H1 (cell line): ENCODE results near the gene LMTK3. TPM values are rescaled to one million over a fixed set of nuclear protein-coding genes. Genes with fewer than 3 reads are reported as not detected.

Experiments
- CTCF ChIA-PET: fragments of 300-600 bp; sonication (Branson Sonifier 250); formaldehyde crosslinking; loops from one replicate; lab custom pipeline; 2021; ENCODE audit not compliant: partially characterized antibody; lab: Charles Lee
- POLR2A ChIA-PET: fragments of 300-600 bp; sonication (Branson Sonifier 250); formaldehyde crosslinking; loops from one replicate; lab custom pipeline; 2021; ENCODE audit warnings: inconsistent platforms; ENCODE audit not compliant: partially characterized antibody; lab: Charles Lee
- DNase-seq, 2 experiments: peaks; one replicate each; pipeline versions ENCODE4 v3.0.0 to v3.0.0-alpha.2; 2010 to 2022; ENCODE audit warnings: low spot score in 2 of 2, low read depth in 1 of 2, mixed read lengths in 1 of 2
- FAIRE-seq: peaks from 2 replicates; lab custom pipeline; 2011; peaks lifted over from hg19 to GRCh38; lab: Jason Lieb, UNC
- H2AFZ ChIP-seq: 2 replicates; pipeline ENCODE4 v1.8.1; 2012; ENCODE audit warnings: low read length, inconsistent platforms
- H2AK5ac ChIP-seq: 2 replicates; pipeline ENCODE4 v1.6.1; 2013; ENCODE audit warnings: low read depth, low read length
- H2BK120ac ChIP-seq: replicated peaks from 2 replicates; pipeline ENCODE3; 2013; ENCODE audit warnings: low read depth, low read length, inconsistent platforms
- H2BK12ac ChIP-seq: 2 replicates; pipeline ENCODE4 v1.6.1; 2013; ENCODE audit warnings: low read depth, low read length
- H2BK15ac ChIP-seq: 2 replicates; pipeline ENCODE4 v1.6.1; 2013; ENCODE audit warnings: low read length
- H2BK20ac ChIP-seq: 2 replicates; pipeline ENCODE4 v1.6.1; 2013; ENCODE audit warnings: low read length
- H2BK5ac ChIP-seq: 2 replicates; pipeline ENCODE4 v1.6.1; 2013; ENCODE audit warnings: low read depth, low read length
- H3K14ac ChIP-seq: 2 replicates; pipeline ENCODE4 v1.6.1; 2013; ENCODE audit warnings: inconsistent platforms; ENCODE audit not compliant: insufficient read length
- H3K18ac ChIP-seq: 2 replicates; pipeline ENCODE4 v1.6.1; 2013; ENCODE audit warnings: low read length; ENCODE audit errors: extremely low read depth
- H3K23ac ChIP-seq: 2 replicates; pipeline ENCODE4 v1.6.1; 2013; ENCODE audit warnings: inconsistent platforms; ENCODE audit not compliant: insufficient read length
- H3K23me2 ChIP-seq: 2 replicates; pipeline ENCODE4 v1.6.1; 2013; ENCODE audit warnings: low read depth, low read length
- H3K27ac ChIP-seq: 2 replicates; pipeline ENCODE4 v1.6.1; 2011; ENCODE audit warnings: low read depth, low read length, inconsistent platforms
- H3K27me3 ChIP-seq, 4 experiments: replicated peaks in 1 of 4; 1 replicate in 1 of 4; 2 replicates in 3 of 4; pipeline versions ENCODE4 v1.6.1 to v1.8.1; 2011 to 2013; ENCODE audit warnings: low read length in 3 of 4, mild to moderate bottlenecking in 3 of 4, inconsistent platforms in 2 of 4, mixed read lengths in 2 of 4, moderate library complexity in 1 of 4; ENCODE audit not compliant: control insufficient read depth in 3 of 4, insufficient read depth in 3 of 4; ENCODE audit errors: extremely low read depth in 1 of 4
- H3K36me3 ChIP-seq, 4 experiments: 2 replicates each; pipeline versions ENCODE4 v1.6.1 to v1.8.1; 2011 to 2013; ENCODE audit warnings: mild to moderate bottlenecking in 4 of 4, low read length in 3 of 4, moderate library complexity in 2 of 4, control low read depth in 1 of 4, inconsistent platforms in 1 of 4; ENCODE audit not compliant: insufficient read depth in 4 of 4, control insufficient read depth in 2 of 4
- H3K4ac ChIP-seq: replicated peaks from 2 replicates; pipeline ENCODE3; 2013; ENCODE audit warnings: low read length, low read depth, mixed read lengths, inconsistent platforms; ENCODE audit not compliant: insufficient read length
- H3K4me1 ChIP-seq, 4 experiments: replicated peaks in 1 of 4; 1 replicate in 1 of 4; 2 replicates in 3 of 4; pipeline versions ENCODE4 v1.6.1 to v1.8.1; 2011 to 2013; ENCODE audit warnings: low read length in 3 of 4, inconsistent platforms in 2 of 4, mixed read lengths in 1 of 4; ENCODE audit not compliant: insufficient read depth in 4 of 4, control insufficient read depth in 3 of 4
- H3K4me2 ChIP-seq, 2 experiments: 2 replicates each; pipeline versions ENCODE4 v1.6.1 to v1.8.1; 2011 to 2013; ENCODE audit warnings: low read depth in 2 of 2, low read length in 2 of 2, control low read depth in 1 of 2, inconsistent platforms in 1 of 2, mild to moderate bottlenecking in 1 of 2; ENCODE audit not compliant: insufficient read depth in 1 of 2
- H3K4me3 ChIP-seq, 4 experiments: fragments of 200-600, 300-600 bp in 1 of 4; sonication (generic), shearing (Covaris generic), sonication (Bioruptor Twin) in 1 of 4; 2 replicates each; pipeline versions ENCODE4 v1.5.1 to v1.8.1; 2011 to 2016; ENCODE audit warnings: low read length in 4 of 4, low read depth in 3 of 4, control low read depth in 2 of 4, inconsistent platforms in 2 of 4, mild to moderate bottlenecking in 2 of 4, mixed read lengths in 1 of 4, moderate library complexity in 1 of 4; ENCODE audit not compliant: insufficient read depth in 2 of 4; ENCODE audit errors: extremely low read depth in 1 of 4
- H3K56ac ChIP-seq: replicated peaks from 2 replicates; pipeline ENCODE3; 2013; ENCODE audit warnings: low read depth, mild to moderate bottlenecking, mixed read lengths, low read length, inconsistent platforms; ENCODE audit not compliant: insufficient read length
- H3K79me1 ChIP-seq: 2 replicates; pipeline ENCODE4 v1.6.1; 2013; ENCODE audit warnings: low read depth, low read length, control low read depth
- H3K79me2 ChIP-seq, 2 experiments: 2 replicates each; pipeline versions ENCODE4 v1.6.1 to v1.8.1; 2012 to 2013; ENCODE audit warnings: low read length in 2 of 2, mild to moderate bottlenecking in 2 of 2, inconsistent platforms in 1 of 2; ENCODE audit not compliant: insufficient read depth in 2 of 2, control insufficient read depth in 1 of 2
- H3K9ac ChIP-seq, 4 experiments: replicated peaks in 1 of 4; 1 replicate in 1 of 4; 2 replicates in 3 of 4; pipeline versions ENCODE4 v1.6.1 to v1.8.1; 2011 to 2013; ENCODE audit warnings: low read depth in 3 of 4, low read length in 3 of 4, control low read depth in 2 of 4, mild to moderate bottlenecking in 2 of 4, moderate library complexity in 2 of 4, inconsistent platforms in 1 of 4; ENCODE audit errors: extremely low read depth in 1 of 4
- H3K9me3 ChIP-seq, 2 experiments: 2 replicates each; pipeline versions ENCODE4 v1.6.1 to v1.8.1; 2012 to 2013; ENCODE audit warnings: mild to moderate bottlenecking in 2 of 2, moderate library complexity in 2 of 2, control low read depth in 1 of 2, inconsistent platforms in 1 of 2, low read depth in 1 of 2, low read length in 1 of 2, mixed read lengths in 1 of 2; ENCODE audit not compliant: insufficient read depth in 2 of 2
- H4K20me1 ChIP-seq, 2 experiments: replicated peaks in 1 of 2; 2 replicates each; pipeline versions ENCODE3 to v1.8.1; 2011 to 2013; ENCODE audit warnings: inconsistent platforms in 2 of 2, low read length in 2 of 2, mild to moderate bottlenecking in 1 of 2; ENCODE audit not compliant: insufficient read depth in 2 of 2, control insufficient read depth in 1 of 2
- H4K5ac ChIP-seq: 2 replicates; pipeline ENCODE4 v1.6.1; 2013; ENCODE audit warnings: low read length, low read depth, mixed read lengths, inconsistent platforms; ENCODE audit not compliant: insufficient read length
- H4K8ac ChIP-seq: 2 replicates; pipeline ENCODE4 v1.8.0; 2013; ENCODE audit warnings: mild to moderate bottlenecking, moderate library complexity, low read length, inconsistent platforms; ENCODE audit not compliant: insufficient read depth; ENCODE audit errors: extremely low read depth
- H4K91ac ChIP-seq: replicated peaks from 2 replicates; pipeline ENCODE3; 2013; ENCODE audit warnings: low read length, mixed read lengths, inconsistent platforms; ENCODE audit not compliant: insufficient read length
- CHD1 ChIP-seq: IDR thresholded peaks from 2 replicates; pipeline ENCODE4 v1.6.1; 2012; ENCODE audit warnings: low read depth, low read length, improper control_type of control experiment
- CTBP2 ChIP-seq: IDR thresholded peaks from 2 replicates; pipeline ENCODE4 v1.7.0; 2011; ENCODE audit warnings: borderline replicate concordance, mild to moderate bottlenecking, moderate library complexity, mixed read lengths, low read length; ENCODE audit not compliant: insufficient read depth, insufficient read length
- HDAC6 ChIP-seq: IDR thresholded peaks from one replicate; pipeline ENCODE4 v1.7.1; 2012; ENCODE audit warnings: low read depth, mild to moderate bottlenecking, inconsistent platforms, low read length, moderate library complexity
- JUND ChIP-seq: IDR thresholded peaks from 2 replicates; pipeline ENCODE4 v1.6.1; 2011; ENCODE audit warnings: mild to moderate bottlenecking, improper control_type of control experiment, low read length
- POLR2A ChIP-seq, 2 experiments: IDR thresholded peaks; 1 replicate in 1 of 2; 2 replicates in 1 of 2; pipeline ENCODE4 v1.6.1; 2011; ENCODE audit warnings: low read depth in 2 of 2, low read length in 2 of 2, mild to moderate bottlenecking in 2 of 2; ENCODE audit errors: control extremely low read depth in 1 of 2
- RNF2 ChIP-seq: fragments of 200-900, 300-1000 bp; sonication (generic); IDR thresholded peaks from 2 replicates; pipeline ENCODE4 v1.7.1; 2016; ENCODE audit warnings: borderline replicate concordance, low read depth, mild to moderate bottlenecking, antibody characterized with exemption, low read length; ENCODE audit not compliant: poor library complexity, severe bottlenecking; ENCODE audit errors: missing control alignments
- RXRA ChIP-seq: IDR thresholded peaks from 2 replicates; pipeline ENCODE4 v1.6.1; 2011; ENCODE audit warnings: low read depth, mild to moderate bottlenecking, low read length, moderate library complexity; ENCODE audit not compliant: insufficient read depth
- SP2 ChIP-seq: IDR thresholded peaks from 2 replicates; pipeline ENCODE4 v1.6.1; 2012; ENCODE audit warnings: mild to moderate bottlenecking, low read length, inconsistent platforms
- SUZ12 ChIP-seq: fragments of 200-600 bp; sonication (generic); IDR thresholded peaks from 2 replicates; pipeline ENCODE4 v1.6.1; 2012; ENCODE audit warnings: mild to moderate bottlenecking, inconsistent platforms, low read length, moderate library complexity, mixed read lengths
- TEAD4 ChIP-seq: IDR thresholded peaks from 2 replicates; pipeline ENCODE4 v1.6.1; 2012; ENCODE audit warnings: low read depth, low read length, inconsistent platforms, mixed read lengths
- USF2 ChIP-seq: IDR thresholded peaks from 2 replicates; pipeline ENCODE4 v1.6.1; 2011; ENCODE audit warnings: low read length, improper control_type of control experiment
- WGBS, 2 experiments: shearing (Covaris generic) in 1 of 2; methylation state at CpG; one replicate each; pipeline versions ENCODE4 v1.1.6 to v1.1.7; 2013 to 2015; ENCODE audit warnings: low lambda C conversion rate in 2 of 2, mixed read lengths in 2 of 2, inconsistent platforms in 1 of 2, low coverage in 1 of 2, missing lambda C conversion rate in 1 of 2; ENCODE audit not compliant: insufficient replicate concordance in 2 of 2, insufficient coverage in 1 of 2, insufficient read length in 1 of 2; ENCODE audit errors: extremely low coverage in 1 of 2, missing lambda C conversion rate in 1 of 2; 5-methylcytosine and 5-hydroxymethylcytosine counted together
- polyA plus RNA-seq, 7 experiments: library from polyadenylated mRNA; depleted of rRNA in 3 of 7; stranded (reverse) in 5 of 7; unstranded in 2 of 7; fragments of >200 nt in 5 of 7; fragments of 200-250 nt in 2 of 7; gene quantifications; 1 replicate in 5 of 7; 2 replicates in 1 of 7; 4 replicates in 1 of 7; pipeline versions ENCODE4 v1.2.1 to v1.2.3, GENCODE V29; 2011 to 2013; ENCODE audit warnings: missing spikeins in 2 of 7, mixed read lengths in 2 of 7
- total RNA-seq: library from RNA; stranded (reverse); fragmentation: NEBNext Ultra II Directional; extraction: Animal tissue kit (Norgen Biotek cat#: 25700); gene quantifications from 2 replicates; pipeline ENCODE4 v1.2.1, GENCODE V29; 2021

Gene LMTK3
- total and polyA plus RNA-seq, 2 of the 8 experiments (the other 6 are each of a cell fraction or from before 2014, with no cell fraction given), result 2.7 to 12.4 TPM

- peak overlapping the region; percentile 68 to 92 for H3K4me2 ChIP-seq
- H3K27me3 ChIP-seq, result no peaks in the 10 kb centered on the region
- H3K9ac ChIP-seq, result peak overlapping the region in 1 of 4 experiments; percentile 36; a peak in 1 of 7 replicates
- H4K5ac ChIP-seq, result peak overlapping the region; percentile 23
- H3K4ac ChIP-seq, result no peak overlapping the region
- H3K27ac ChIP-seq, result no peak overlapping the region
- no peaks in the 10 kb centered on the region for H3K9me3 ChIP-seq
- CTCF ChIA-PET, result interaction anchor here (0.6 to 9.6 kb wide), 6 partner anchors 12 to 149 kb away, joined by 3 to 353 read pairs (median 4); no protein-coding TSS in a partner anchor
- no peak overlapping the region for H2AK5ac ChIP-seq
- peak overlapping the region; percentile 11 for H4K91ac ChIP-seq
- H2AFZ ChIP-seq, result no peak overlapping the region
- POLR2A ChIA-PET, result interaction anchor here (0.7 to 9.5 kb wide), 6 partner anchors 11 to 128 kb away, joined by 3 to 59 read pairs (median 5); partner anchors contain the start of genes FAM83E, RPL18 and SPHK2
- 45% methylated on average over 18 of the region's 27 CpGs; no CpG with 5 or more reads in 1 of the 2 experiments for WGBS, 2 experiments
- DNase-seq (no peak), FAIRE-seq (no peak)
- H2BK15ac ChIP-seq, result no peak overlapping the region
- H4K8ac ChIP-seq, result peak overlapping the region; percentile 73
- peak overlapping the region; percentile 96; the same call in 1 of the 2 replicates for H2BK12ac ChIP-seq
- no peak overlapping the region for H3K14ac ChIP-seq
- no peaks in the 10 kb centered on the region for H3K79me2 ChIP-seq
- H3K23me2 ChIP-seq, result peaks cover 8% of the 10 kb centered on the region; the same call in 1 of the 2 replicates
- H3K4me1 ChIP-seq, result peaks cover 0 to 14% (median 12%) of the 10 kb centered on the region in 4 experiments; a peak in 6 of 7 replicates
- H2BK20ac ChIP-seq, result no peak overlapping the region
- no peak overlapping the region for H3K56ac ChIP-seq
- no peak overlapping the region for H2BK120ac ChIP-seq
- no peaks in the 10 kb centered on the region for H3K79me1 ChIP-seq
- H3K36me3 ChIP-seq, result no peaks in the 10 kb centered on the region; a peak in 1 of 8 replicates
- H3K23ac ChIP-seq, result no peak overlapping the region
- H4K20me1 ChIP-seq, result peaks cover 0 to 1% of the 10 kb centered on the region in 2 experiments
- H2BK5ac ChIP-seq, result no peak overlapping the region; the same call in 1 of the 2 replicates
- peak overlapping the region; percentile 48; the same call in 1 of the 2 replicates for H3K18ac ChIP-seq
- peak overlapping the region; percentile 29 to 59 (median 42); a peak in 7 of 8 replicates for H3K4me3 ChIP-seq
- no peak for TF ChIP-seq JUND
- TF ChIP-seq POLR2A (IDR thresholded peaks at IDR 0.05; ENCODE audit: control extremely low read depth in 1 of 2, low read depth in 2 of 2, low read length in 2 of 2), result no peak
- TF ChIP-seq RXRA, result no peak
- TF ChIP-seq RNF2, result no peak
- no peak for TF ChIP-seq SUZ12
- 0 out of 2 replicates have a peak, but pooled peaks have one; percentile 5 for TF ChIP-seq TEAD4
- TF ChIP-seq USF2, result no peak
- TF ChIP-seq SP2, result no peak
- no peak for TF ChIP-seq CHD1
- no peak for TF ChIP-seq HDAC6
- TF ChIP-seq CTBP2, result no peak
Observed at GRCh38 chr19:48502350-48503018, 9.2 kb downstream of the LMTK3 start.
